Peyer's patch (tissue), 4 donors: ENCODE data around the gene USP32. TPM values are rescaled to one million over a fixed set of nuclear protein-coding genes. Genes with fewer than 3 reads are reported as not detected.
"Not testable (repeated sequence)": the region's sequence is repeated elsewhere in the genome, so short reads cannot be mapped to it uniquely, and the experiment has no call there.

Experiments used
- DNase-seq, 3 donors: peaks; one replicate each; pipeline ENCODE4 v3.0.0-alpha.2; 2017 to 2019
- H3K27ac ChIP-seq, 4 donors: fragments of 200-600 bp; sonication (generic); one replicate each; pipeline ENCODE4 v1.5.1; 2016 to 2019
- H3K27me3 ChIP-seq, 2 donors: fragments of 200-600 bp; sonication (generic); one replicate each; pipeline ENCODE4 v1.5.1; 2019
- H3K36me3 ChIP-seq, 3 donors: fragments of 200-600 bp; sonication (generic); one replicate each; pipeline ENCODE4 v1.5.1; 2016 to 2019
- H3K4me1 ChIP-seq, 4 donors: fragments of 200-600 bp; sonication (generic); one replicate each; pipeline ENCODE4 v1.5.1; 2016 to 2019
- H3K4me3 ChIP-seq, 4 donors: fragments of 200-600 bp; sonication (generic); 1 replicate in 3 of 4; 2 replicates in 1 of 4; pipeline ENCODE4 v1.5.1; 2016 to 2019; ENCODE audit warnings: mild to moderate bottlenecking in 1 of 4
- H3K9me3 ChIP-seq, 4 donors: fragments of 200-600 bp; sonication (generic); one replicate each; pipeline ENCODE4 v1.5.1; 2016 to 2019; ENCODE audit warnings: mild to moderate bottlenecking in 1 of 4
- POLR2A ChIP-seq, 2 donors: fragments of 450-650 bp; IDR thresholded peaks; one replicate each; pipeline ENCODE4 v1.5.1; 2017; ENCODE audit warnings: antibody characterized with exemption in 2 of 2, mild to moderate bottlenecking in 2 of 2, moderate library complexity in 2 of 2
- total RNA-seq, 4 donors: library from RNA; depleted of rRNA; stranded (reverse); fragments of >200 nt; gene quantifications; one replicate each; pipeline ENCODE4 v1.1.0, GENCODE V29; 2016
- TF ChIP-seq, protein P1 (sequence below), 6 experiments: fragments of 450-650 bp in 4 of 6; fragments of 200-600 bp in 2 of 6; sonication (generic) in 1 of 6; IDR thresholded peaks; one replicate each; pipeline ENCODE4 v1.5.1; 2017 to 2019; ENCODE audit warnings: antibody characterized with exemption in 6 of 6, mild to moderate bottlenecking in 3 of 6, moderate library complexity in 1 of 6

Gene USP32
- total RNA-seq, 4 donors from 2014 or later, result 31.5 to 52.8 (median 48.6) TPM

DNA sequence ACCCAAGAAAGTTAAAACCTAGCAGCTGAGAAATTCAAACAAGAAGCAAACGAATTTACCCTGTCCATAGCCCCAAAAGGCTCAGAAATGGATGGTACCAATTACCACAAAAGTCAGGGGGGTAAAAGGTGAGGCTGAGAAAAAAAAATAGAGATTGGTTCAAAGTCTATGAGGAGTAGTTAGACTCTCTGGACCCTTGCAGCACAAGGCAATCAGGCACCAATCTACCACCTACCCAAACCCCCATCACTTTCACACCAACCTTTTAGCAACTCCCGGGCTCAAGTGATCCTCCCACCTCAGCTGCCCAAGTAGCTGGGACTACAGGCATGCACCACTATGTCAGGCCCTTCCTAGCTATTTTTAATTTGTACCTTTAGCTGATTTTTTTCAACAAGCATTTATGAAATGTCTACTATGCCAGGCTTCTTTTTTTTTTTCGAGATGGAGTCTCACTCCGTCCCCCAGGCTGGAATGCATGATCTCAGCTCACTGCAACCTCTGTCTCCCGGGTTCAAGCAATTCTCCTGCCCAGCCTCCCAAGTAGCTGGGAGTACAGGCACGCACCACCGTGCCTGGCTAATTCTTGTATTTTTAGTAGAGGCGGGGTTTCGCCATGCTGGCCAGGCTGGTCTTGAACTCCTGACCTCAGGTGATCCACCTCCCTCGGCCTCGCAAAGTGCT, 40.8 kb downstream of the USP32 start:
- Histone ChIP-seq H3K36me3 (no peaks in the 10 kb centered on the region), H3K4me3 (no peak overlapping the region), H3K4me1 (no peaks in the 10 kb centered on the region), H3K9me3 (no peaks in the 10 kb centered on the region), H3K27me3 (no peaks in the 10 kb centered on the region), H3K27ac (no peak overlapping the region)
- no peak for DNase-seq
- TF ChIP-seq, protein P1, sequence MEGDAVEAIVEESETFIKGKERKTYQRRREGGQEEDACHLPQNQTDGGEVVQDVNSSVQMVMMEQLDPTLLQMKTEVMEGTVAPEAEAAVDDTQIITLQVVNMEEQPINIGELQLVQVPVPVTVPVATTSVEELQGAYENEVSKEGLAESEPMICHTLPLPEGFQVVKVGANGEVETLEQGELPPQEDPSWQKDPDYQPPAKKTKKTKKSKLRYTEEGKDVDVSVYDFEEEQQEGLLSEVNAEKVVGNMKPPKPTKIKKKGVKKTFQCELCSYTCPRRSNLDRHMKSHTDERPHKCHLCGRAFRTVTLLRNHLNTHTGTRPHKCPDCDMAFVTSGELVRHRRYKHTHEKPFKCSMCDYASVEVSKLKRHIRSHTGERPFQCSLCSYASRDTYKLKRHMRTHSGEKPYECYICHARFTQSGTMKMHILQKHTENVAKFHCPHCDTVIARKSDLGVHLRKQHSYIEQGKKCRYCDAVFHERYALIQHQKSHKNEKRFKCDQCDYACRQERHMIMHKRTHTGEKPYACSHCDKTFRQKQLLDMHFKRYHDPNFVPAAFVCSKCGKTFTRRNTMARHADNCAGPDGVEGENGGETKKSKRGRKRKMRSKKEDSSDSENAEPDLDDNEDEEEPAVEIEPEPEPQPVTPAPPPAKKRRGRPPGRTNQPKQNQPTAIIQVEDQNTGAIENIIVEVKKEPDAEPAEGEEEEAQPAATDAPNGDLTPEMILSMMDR (IDR thresholded peaks at IDR 0.05), result no peak
- TF ChIP-seq POLR2A (IDR thresholded peaks at IDR 0.05), result no peak

DNA sequence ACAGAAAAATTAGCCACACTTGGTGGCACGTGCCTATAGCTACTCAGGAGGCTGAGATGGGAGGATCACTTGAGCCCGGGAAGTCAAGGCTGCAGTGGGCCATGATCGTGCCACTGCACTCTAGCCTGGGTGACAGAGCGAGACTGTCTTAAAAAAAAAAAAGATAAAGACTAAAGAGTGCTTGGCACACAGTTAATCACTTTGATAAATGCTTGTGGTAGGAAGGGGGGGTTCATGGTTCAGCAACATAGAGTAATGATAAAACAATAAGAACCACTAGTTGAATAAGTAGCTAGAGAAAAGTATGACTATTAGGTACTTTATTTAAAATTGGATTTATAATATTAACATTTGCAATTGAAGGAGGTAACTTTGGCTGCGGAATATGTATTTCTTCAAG, 43.3 kb downstream of the USP32 start:
- Histone ChIP-seq H3K4me3 (no peak overlapping the region), H3K9me3 (no peaks in the 10 kb centered on the region)
- TF ChIP-seq, protein P1 (IDR thresholded peaks at IDR 0.05), result no peak
- TF ChIP-seq POLR2A (IDR thresholded peaks at IDR 0.05), result no peak

DNA sequence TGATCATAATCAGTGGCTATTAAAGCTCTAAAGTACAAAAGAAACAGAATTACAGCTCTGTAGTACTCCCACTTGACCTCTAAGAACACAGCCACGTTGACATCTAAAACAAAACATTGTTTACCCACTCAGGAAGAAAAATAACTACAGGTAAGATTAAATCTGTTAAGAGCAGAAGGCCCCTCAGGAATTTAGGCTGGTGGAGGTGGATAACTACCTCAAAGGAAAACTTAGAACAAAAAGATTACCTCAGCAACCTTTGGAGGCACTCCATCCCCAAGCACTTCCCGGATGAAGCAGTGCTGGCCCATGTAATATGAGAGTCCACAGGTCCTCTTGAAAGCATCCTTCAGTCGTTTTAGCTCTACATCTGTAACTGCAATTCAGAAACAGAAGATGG, 46.7 kb downstream of the USP32 start:
- no peaks in the 10 kb centered on the region for H3K27me3 ChIP-seq

More for the DNA sequence above, 43.3 kb downstream of the USP32 start:
- Histone ChIP-seq H3K27me3 (no peaks in the 10 kb centered on the region), H3K27ac (no peak overlapping the region), H3K36me3 (peaks cover 0 to 12% (median 0%) of the 10 kb centered on the region in 3 donors), H3K4me1 (no peaks in the 10 kb centered on the region)
- no peak for DNase-seq

DNA sequence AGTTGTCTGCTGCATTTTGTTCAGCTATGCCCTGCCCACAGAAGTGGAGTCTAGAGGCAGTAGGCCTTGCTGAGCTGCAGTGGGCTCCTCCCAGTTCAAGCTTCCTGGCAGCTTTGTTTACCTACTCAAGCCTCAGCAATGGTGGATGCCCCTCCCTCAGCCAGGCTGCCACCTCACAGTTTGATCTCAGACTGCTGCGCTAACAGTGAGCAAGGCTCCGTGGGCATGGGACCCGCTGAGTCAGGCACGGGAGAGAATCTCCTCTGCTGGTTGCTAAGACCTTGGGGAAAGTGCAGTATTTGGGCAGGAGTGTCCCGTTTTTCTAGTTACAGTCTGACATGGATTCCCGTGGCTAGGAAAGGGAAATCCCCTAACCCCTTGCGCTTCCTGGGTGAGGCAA, 49.4 kb downstream of the USP32 start:
- DNase-seq, H3K9me3 ChIP-seq, H3K4me1 ChIP-seq, H3K4me3 ChIP-seq, H3K27me3 ChIP-seq, H3K27ac ChIP-seq: not testable (repeated sequence)
- H3K36me3 ChIP-seq, result peaks cover 0 to 32% (median 0%) of the 10 kb centered on the region in 3 donors

More for the DNA sequence above, 46.7 kb downstream of the USP32 start:
- no peak overlapping the region for H3K4me3 ChIP-seq
- TF ChIP-seq, protein P1 (IDR thresholded peaks at IDR 0.05), result no peak
- H3K36me3 ChIP-seq, result peaks cover 0 to 32% (median 0%) of the 10 kb centered on the region in 3 donors
- no peaks in the 10 kb centered on the region for H3K4me1 ChIP-seq
- no peak for DNase-seq
- H3K27ac ChIP-seq, result no peak overlapping the region
- no peaks in the 10 kb centered on the region for H3K9me3 ChIP-seq

DNA sequence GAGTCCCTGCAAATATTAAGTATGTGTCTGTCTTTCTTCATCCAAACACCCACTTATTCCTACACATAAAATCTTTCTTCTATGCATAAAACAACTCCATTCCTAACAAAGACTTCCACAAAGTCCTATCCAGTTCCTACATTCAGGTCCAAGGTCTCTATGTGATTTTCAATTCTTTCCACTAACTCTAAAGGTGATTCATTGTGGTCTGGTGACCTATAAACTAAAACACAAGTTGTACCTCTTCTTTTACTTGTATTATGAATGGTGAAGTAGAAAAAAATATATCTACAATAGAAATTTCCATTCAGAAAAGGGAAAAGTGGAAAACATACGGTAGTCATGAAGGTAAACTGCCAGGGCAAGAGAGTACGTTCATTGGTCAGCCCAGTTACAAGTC, 56.6 kb downstream of the USP32 start:
- peaks cover 0 to 5% (median 0%) of the 10 kb centered on the region in 4 donors for H3K4me1 ChIP-seq
- H3K36me3 ChIP-seq, result no peaks in the 10 kb centered on the region
- TF ChIP-seq, protein P1 (IDR thresholded peaks at IDR 0.05), result no peak
- TF ChIP-seq POLR2A (IDR thresholded peaks at IDR 0.05), result no peak
- H3K4me3 ChIP-seq, result no peak overlapping the region
- DNase-seq, result no peak
- no peaks in the 10 kb centered on the region for H3K9me3 ChIP-seq
- H3K27me3 ChIP-seq, result no peaks in the 10 kb centered on the region
- H3K27ac ChIP-seq, result no peak overlapping the region

DNA sequence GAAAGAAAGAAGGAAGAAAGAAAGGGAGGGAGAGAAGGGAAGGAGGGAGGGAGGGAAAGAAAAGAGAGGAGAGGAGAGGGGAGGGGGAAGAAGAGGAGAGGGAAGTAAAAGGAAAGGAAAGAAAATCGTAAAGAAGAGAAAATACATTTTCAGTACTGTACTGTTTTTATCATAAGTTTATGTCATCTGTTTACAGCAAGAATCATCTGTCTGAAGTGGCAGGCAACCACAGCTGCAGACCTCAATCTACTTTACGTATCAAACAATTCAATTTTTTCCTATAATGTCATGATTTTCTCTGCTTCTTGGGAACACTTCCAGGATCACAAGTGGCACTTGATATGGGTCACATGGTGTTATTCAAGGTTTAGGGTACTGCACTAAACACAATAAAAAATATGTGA, 58.3 kb downstream of the USP32 start:
- H3K36me3 ChIP-seq, result peaks cover 0 to 2% (median 0%) of the 10 kb centered on the region in 3 donors
- no peak for TF ChIP-seq POLR2A (IDR thresholded peaks at IDR 0.05)
- TF ChIP-seq, protein P1 (IDR thresholded peaks at IDR 0.05), result no peak
- no peaks in the 10 kb centered on the region for H3K27me3 ChIP-seq
- peaks cover 0 to 5% (median 0%) of the 10 kb centered on the region in 4 donors for H3K4me1 ChIP-seq
- no peak overlapping the region for H3K27ac ChIP-seq
- no peaks in the 10 kb centered on the region for H3K9me3 ChIP-seq
- no peak for DNase-seq
- no peak overlapping the region for H3K4me3 ChIP-seq

DNA sequence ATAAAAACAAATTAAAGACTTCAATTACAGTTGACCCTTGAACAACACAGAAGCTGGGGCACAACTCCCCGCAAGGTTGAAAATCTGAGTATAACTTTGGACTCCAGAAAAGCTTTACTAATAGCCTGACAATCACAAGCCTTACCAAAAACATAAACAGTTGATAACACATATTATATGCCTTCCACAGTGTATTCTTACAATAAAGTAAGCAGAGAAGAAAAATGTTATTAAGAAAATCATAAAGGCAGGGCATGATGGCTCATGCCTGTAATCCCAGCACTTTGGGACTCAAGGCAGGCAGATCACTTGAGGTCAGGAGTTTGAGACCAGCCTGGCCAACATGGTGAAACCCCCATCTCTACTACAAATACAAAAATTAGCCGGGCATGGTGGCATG, 58.9 kb downstream of the USP32 start:
- not testable (repeated sequence) for H3K4me3 ChIP-seq, H3K9me3 ChIP-seq, DNase-seq, H3K4me1 ChIP-seq, H3K36me3 ChIP-seq, H3K27ac ChIP-seq, H3K27me3 ChIP-seq
